ENCODE measurements around the gene WDR3. TPM values are rescaled to one million over a fixed set of nuclear protein-coding genes. Genes with fewer than 3 reads are reported as not detected.
"Not testable (repeated sequence)": the region's sequence is repeated elsewhere in the genome, so short reads cannot be mapped to it uniquely, and the experiment has no call there.

The WDR3 gene
- total and polyA plus RNA-seq, 4 donors, result 2.0 to 19.8 (median 8.8) TPM

GRCh38 chr1:117899801-117900200 lies 29.7 kb upstream of the WDR3 start:
- peaks cover 2% of the 10 kb centered on the region in 2 donors for H3K36me3 ChIP-seq (ENCODE audit: control insufficient read depth in 1 of 2, insufficient read depth in 2 of 2, low read length in 1 of 2)
- no peaks in the 10 kb centered on the region for H3K9me3 ChIP-seq (ENCODE audit: control insufficient read depth, low read length)
- DNase-seq, result no peak
- H3K27me3 ChIP-seq (ENCODE audit: control insufficient read depth in 1 of 2, insufficient read depth in 2 of 2, low read length in 1 of 2), result no peaks in the 10 kb centered on the region
- H3K27ac ChIP-seq (ENCODE audit: low read depth in 1 of 2, low read length in 2 of 2), result no peak overlapping the region
- H3K4me3 ChIP-seq (ENCODE audit: low read length in 2 of 2), result no peak overlapping the region
- no peak for ATAC-seq (ENCODE audit: low FRiP score)
- intact Hi-C loops (cut with DNase I), result loop anchor here (5.0 to 10.0 kb wide), 4 partner anchors 142 to 388 kb away; partner anchors contain the start of gene TENT5C (in 2 of the 2)
- no peaks in the 10 kb centered on the region for H3K4me1 ChIP-seq (ENCODE audit: control insufficient read depth in 1 of 2, insufficient read depth in 2 of 2, low read length in 2 of 2)
- 87 to 89% methylated on average over 1 of the region's 1 CpG for WGBS, 2 donors

GRCh38 chr1:117902944-117903343 lies 26.6 kb upstream of the WDR3 start:
- 71 to 80% methylated on average over 4 of the region's 4 CpGs for WGBS, 2 donors
- Histone ChIP-seq H3K4me3 (ENCODE audit: low read length in 2 of 2) (no peak overlapping the region), H3K27me3 (ENCODE audit: control insufficient read depth in 1 of 2, insufficient read depth in 2 of 2, low read length in 1 of 2) (no peaks in the 10 kb centered on the region), H3K36me3 (ENCODE audit: control insufficient read depth in 1 of 2, insufficient read depth in 2 of 2, low read length in 1 of 2) (peaks cover 4 to 5% of the 10 kb centered on the region in 2 donors), H3K9me3 (ENCODE audit: control insufficient read depth, low read length) (no peaks in the 10 kb centered on the region), H3K4me1 (ENCODE audit: control insufficient read depth in 1 of 2, insufficient read depth in 2 of 2, low read length in 2 of 2) (no peaks in the 10 kb centered on the region), H3K27ac (ENCODE audit: low read depth in 1 of 2, low read length in 2 of 2) (no peak overlapping the region)
- no peak for DNase-seq
- intact Hi-C loops (cut with DNase I), result no loop called here
- no peak for ATAC-seq (ENCODE audit: low FRiP score)

- Histone ChIP-seq H3K36me3 (ENCODE audit: control insufficient read depth in 1 of 2, insufficient read depth in 2 of 2, low read length in 1 of 2) (peaks cover 2 to 5% of the 10 kb centered on the region in 2 donors), H3K9me3 (ENCODE audit: control insufficient read depth, low read length) (no peaks in the 10 kb centered on the region), H3K4me3 (ENCODE audit: low read length in 2 of 2) (no peak overlapping the region), H3K4me1 (ENCODE audit: control insufficient read depth in 1 of 2, insufficient read depth in 2 of 2, low read length in 2 of 2) (no peaks in the 10 kb centered on the region), H3K27ac (ENCODE audit: low read depth in 1 of 2, low read length in 2 of 2) (no peak overlapping the region), H3K27me3 (ENCODE audit: control insufficient read depth in 1 of 2, insufficient read depth in 2 of 2, low read length in 1 of 2) (no peaks in the 10 kb centered on the region)
- DNase-seq, result no peak
- ATAC-seq (ENCODE audit: low FRiP score), result no peak
- intact Hi-C loops (cut with DNase I), result no loop called here
- WGBS, 2 donors, result 94 to 95% methylated on average over 3 of the region's 3 CpGs
Measured at GRCh38 chr1:117904485-117904884, 25.1 kb upstream of the WDR3 start.

GRCh38 chr1:117905019-117905418 lies 24.5 kb upstream of the WDR3 start:
- H3K4me1 ChIP-seq (ENCODE audit: control insufficient read depth in 1 of 2, insufficient read depth in 2 of 2, low read length in 2 of 2), result no peaks in the 10 kb centered on the region
- ATAC-seq (ENCODE audit: low FRiP score), result no peak
- H3K4me3 ChIP-seq (ENCODE audit: low read length in 2 of 2), result no peak overlapping the region
- H3K27me3 ChIP-seq (ENCODE audit: control insufficient read depth in 1 of 2, insufficient read depth in 2 of 2, low read length in 1 of 2), result no peaks in the 10 kb centered on the region
- H3K9me3 ChIP-seq (ENCODE audit: control insufficient read depth, low read length), result no peaks in the 10 kb centered on the region
- WGBS, 2 donors, result 90 to 92% methylated on average over 2 of the region's 2 CpGs
- no peak overlapping the region for H3K27ac ChIP-seq (ENCODE audit: low read depth in 1 of 2, low read length in 2 of 2)
- no peak for DNase-seq
- peaks cover 2 to 5% of the 10 kb centered on the region in 2 donors for H3K36me3 ChIP-seq (ENCODE audit: control insufficient read depth in 1 of 2, insufficient read depth in 2 of 2, low read length in 1 of 2)
- intact Hi-C loops (cut with DNase I), result no loop called here

- H3K36me3 ChIP-seq (ENCODE audit: control insufficient read depth in 1 of 2, insufficient read depth in 2 of 2, low read length in 1 of 2), result peaks cover under 1 to 3% of the 10 kb centered on the region in 2 donors
- H3K4me3 ChIP-seq (ENCODE audit: low read length in 2 of 2), result no peak overlapping the region
- no peaks in the 10 kb centered on the region for H3K4me1 ChIP-seq (ENCODE audit: control insufficient read depth in 1 of 2, insufficient read depth in 2 of 2, low read length in 2 of 2)
- intact Hi-C loops (cut with DNase I), result no loop called here
- H3K27me3 ChIP-seq (ENCODE audit: control insufficient read depth in 1 of 2, insufficient read depth in 2 of 2, low read length in 1 of 2), result no peaks in the 10 kb centered on the region
- no peak overlapping the region for H3K27ac ChIP-seq (ENCODE audit: low read depth in 1 of 2, low read length in 2 of 2)
- DNase-seq, result no peak
- no peaks in the 10 kb centered on the region for H3K9me3 ChIP-seq (ENCODE audit: control insufficient read depth, low read length)
- no peak for ATAC-seq (ENCODE audit: low FRiP score)
Measured at GRCh38 chr1:117911051-117911450, 18.5 kb upstream of the WDR3 start.

- no peak for ATAC-seq (ENCODE audit: low FRiP score)
- intact Hi-C loops (cut with DNase I), result no loop called here
- H3K27ac ChIP-seq (ENCODE audit: low read depth in 1 of 2, low read length in 2 of 2), result no peak overlapping the region
- H3K27me3 ChIP-seq (ENCODE audit: control insufficient read depth in 1 of 2, insufficient read depth in 2 of 2, low read length in 1 of 2), result no peaks in the 10 kb centered on the region
- H3K4me3 ChIP-seq (ENCODE audit: low read length in 2 of 2), result no peak overlapping the region
- H3K4me1 ChIP-seq (ENCODE audit: control insufficient read depth in 1 of 2, insufficient read depth in 2 of 2, low read length in 2 of 2), result no peaks in the 10 kb centered on the region
- no peak for DNase-seq
- no peaks in the 10 kb centered on the region for H3K9me3 ChIP-seq (ENCODE audit: control insufficient read depth, low read length)
- H3K36me3 ChIP-seq (ENCODE audit: control insufficient read depth in 1 of 2, insufficient read depth in 2 of 2, low read length in 1 of 2), result peaks cover 0 to 2% of the 10 kb centered on the region in 2 donors
Measured at GRCh38 chr1:117919376-117919775, 10.2 kb upstream of the WDR3 start.

GRCh38 chr1:117921991-117922390 lies 7.5 kb upstream of the WDR3 start:
- DNase-seq (no peak), ATAC-seq (ENCODE audit: low FRiP score) (no peak)
- no peaks in the 10 kb centered on the region for H3K4me1 ChIP-seq (ENCODE audit: control insufficient read depth in 1 of 2, insufficient read depth in 2 of 2, low read length in 2 of 2)
- no peak overlapping the region for H3K27ac ChIP-seq (ENCODE audit: low read depth in 1 of 2, low read length in 2 of 2)
- H3K4me3 ChIP-seq (ENCODE audit: low read length in 2 of 2), result no peak overlapping the region
- no peaks in the 10 kb centered on the region for H3K36me3 ChIP-seq (ENCODE audit: control insufficient read depth in 1 of 2, insufficient read depth in 2 of 2, low read length in 1 of 2)
- no peaks in the 10 kb centered on the region for H3K27me3 ChIP-seq (ENCODE audit: control insufficient read depth in 1 of 2, insufficient read depth in 2 of 2, low read length in 1 of 2)
- no peaks in the 10 kb centered on the region for H3K9me3 ChIP-seq (ENCODE audit: control insufficient read depth, low read length)
- intact Hi-C loops (cut with DNase I), result no loop called here
- WGBS, 2 donors, result 96% methylated on average over 2 of the region's 2 CpGs

- intact Hi-C loops (cut with DNase I); DNase-seq; H3K27me3 ChIP-seq (ENCODE audit: control insufficient read depth in 1 of 2, insufficient read depth in 2 of 2, low read length in 1 of 2); ATAC-seq (ENCODE audit: low FRiP score); H3K4me3 ChIP-seq (ENCODE audit: low read length in 2 of 2); H3K9me3 ChIP-seq (ENCODE audit: control insufficient read depth, low read length); H3K27ac ChIP-seq (ENCODE audit: low read depth in 1 of 2, low read length in 2 of 2); H3K4me1 ChIP-seq (ENCODE audit: control insufficient read depth in 1 of 2, insufficient read depth in 2 of 2, low read length in 2 of 2); H3K36me3 ChIP-seq (ENCODE audit: control insufficient read depth in 1 of 2, insufficient read depth in 2 of 2, low read length in 1 of 2): not testable (repeated sequence)
- WGBS, 2 donors, result 88 to 92% methylated on average over 7 of the region's 7 CpGs
Measured at GRCh38 chr1:117922717-117923116, 6.8 kb upstream of the WDR3 start.

GRCh38 chr1:117925981-117926380 lies 3.6 kb upstream of the WDR3 start:
- Histone ChIP-seq H3K27ac (ENCODE audit: low read depth in 1 of 2, low read length in 2 of 2) (no peak overlapping the region), H3K4me3 (ENCODE audit: low read length in 2 of 2) (no peak overlapping the region), H3K4me1 (ENCODE audit: control insufficient read depth in 1 of 2, insufficient read depth in 2 of 2, low read length in 2 of 2) (peaks cover 0 to 4% of the 10 kb centered on the region in 2 donors), H3K27me3 (ENCODE audit: control insufficient read depth in 1 of 2, insufficient read depth in 2 of 2, low read length in 1 of 2) (no peaks in the 10 kb centered on the region), H3K36me3 (ENCODE audit: control insufficient read depth in 1 of 2, insufficient read depth in 2 of 2, low read length in 1 of 2) (no peaks in the 10 kb centered on the region), H3K9me3 (ENCODE audit: control insufficient read depth, low read length) (no peaks in the 10 kb centered on the region)
- ATAC-seq (ENCODE audit: low FRiP score) (no peak), DNase-seq (no peak)
- WGBS, 2 donors, result 94 to 97% methylated on average over 3 of the region's 3 CpGs
- intact Hi-C loops (cut with DNase I), result no loop called here

Data from aorta (tissue), 5 donors.